GM21786 (cell line): ENCODE results near the gene LRMDA.

Source experiments
- ATAC-seq: cut with Tn5 transposase; IDR thresholded peaks from one replicate; pipeline ENCODE4 v1.9.1; 2021; ENCODE audit not compliant: unreplicated experiment

The LRMDA gene

DNA sequence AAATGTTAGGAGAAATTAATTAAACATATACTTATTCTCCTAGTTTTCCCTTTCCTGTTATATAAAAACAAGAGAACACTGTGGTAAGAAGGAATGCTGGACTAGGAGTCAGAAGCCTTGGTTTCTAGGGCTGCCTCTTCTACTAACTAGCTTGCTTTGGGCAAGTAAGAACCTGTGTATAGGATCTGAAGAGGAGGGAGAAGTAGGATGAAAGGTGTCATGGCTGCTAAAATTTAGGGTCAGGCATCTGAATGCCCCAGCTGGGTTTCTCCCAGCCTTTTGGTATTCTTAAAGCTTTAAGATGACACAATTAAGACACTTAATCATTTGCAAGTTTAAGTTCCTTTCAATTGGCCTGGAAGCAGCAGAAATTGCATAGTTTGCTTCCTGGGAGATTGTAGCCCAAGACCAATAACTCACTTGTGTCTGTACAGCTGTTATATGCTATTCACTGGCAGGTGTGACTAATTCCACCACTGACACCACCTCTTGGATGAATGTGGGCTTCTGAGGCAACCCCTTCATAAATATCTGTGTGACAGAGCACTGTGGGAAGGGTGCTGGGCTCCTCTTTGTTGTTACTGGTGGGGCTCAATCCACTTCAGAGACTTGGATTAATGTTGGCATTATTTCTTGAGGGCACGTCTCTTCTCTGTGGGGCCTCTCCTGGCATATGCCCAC, 137.2 kb downstream of the LRMDA start:
- ATAC-seq = no peak

GRCh38 chr10:75569506-75569905, 138.1 kb downstream of the LRMDA start:
- no peak for ATAC-seq

DNA sequence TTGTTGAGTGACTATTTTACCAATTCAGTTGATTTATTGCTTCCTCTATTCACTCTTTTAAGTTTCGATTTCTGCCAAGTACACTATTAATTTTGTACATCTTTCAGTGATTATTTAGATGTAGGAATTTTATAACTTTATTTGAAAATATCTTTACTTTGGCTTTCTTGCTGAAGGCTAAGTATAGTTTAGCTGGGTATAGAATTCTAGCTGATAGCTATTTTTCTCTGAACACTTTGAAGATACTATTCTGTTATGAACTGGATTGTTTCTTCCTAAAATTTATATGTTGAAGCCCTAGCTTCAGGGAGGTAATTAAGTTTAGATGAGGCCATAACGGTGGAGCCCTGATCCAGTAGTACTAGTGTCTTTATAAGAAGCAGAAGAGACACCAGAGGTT, 141.1 kb downstream of the LRMDA start:
- ATAC-seq = no peak

- no peak for ATAC-seq
Observed at GRCh38 chr10:75575940-75576339, 144.5 kb downstream of the LRMDA start.

DNA sequence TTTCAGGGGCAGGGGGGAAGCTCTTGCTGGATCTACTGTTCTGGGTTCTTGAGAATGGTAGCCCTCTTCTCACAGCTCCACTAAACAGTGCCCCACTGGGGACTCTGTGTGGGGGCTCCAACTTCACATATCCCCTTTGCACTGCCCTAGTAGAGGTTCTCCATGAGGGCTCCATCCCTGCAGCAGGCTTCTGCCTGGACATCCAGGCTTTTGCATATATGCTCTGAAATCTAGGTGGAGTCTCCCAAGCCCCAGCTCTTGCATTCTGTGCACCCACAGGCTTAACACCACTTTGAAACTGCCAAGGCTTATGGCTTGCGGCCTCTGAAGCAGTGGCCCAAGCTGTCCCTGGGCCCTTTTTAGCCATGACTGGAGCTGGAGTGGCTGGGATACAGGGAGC, 150.7 kb downstream of the LRMDA start:
- no peak for ATAC-seq

DNA sequence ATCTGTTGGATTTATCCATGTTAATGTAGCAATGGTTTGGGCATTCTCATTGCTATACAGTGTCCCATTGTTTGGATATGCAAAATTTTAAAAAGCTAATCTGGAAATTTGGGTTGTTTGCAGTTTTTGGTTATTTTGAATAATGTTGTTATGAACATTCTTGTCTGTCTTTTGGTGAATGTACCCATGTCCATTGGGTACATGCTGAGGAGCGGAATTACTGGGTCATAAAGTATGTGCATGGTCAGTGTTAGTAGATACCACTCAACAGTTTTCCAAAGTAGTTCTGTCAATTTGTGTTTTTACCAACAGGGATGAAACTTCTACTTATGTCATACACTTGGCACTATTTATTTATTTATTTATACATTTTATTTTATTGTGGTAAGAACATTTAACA, 153.9 kb downstream of the LRMDA start:
- ATAC-seq = no peak

DNA sequence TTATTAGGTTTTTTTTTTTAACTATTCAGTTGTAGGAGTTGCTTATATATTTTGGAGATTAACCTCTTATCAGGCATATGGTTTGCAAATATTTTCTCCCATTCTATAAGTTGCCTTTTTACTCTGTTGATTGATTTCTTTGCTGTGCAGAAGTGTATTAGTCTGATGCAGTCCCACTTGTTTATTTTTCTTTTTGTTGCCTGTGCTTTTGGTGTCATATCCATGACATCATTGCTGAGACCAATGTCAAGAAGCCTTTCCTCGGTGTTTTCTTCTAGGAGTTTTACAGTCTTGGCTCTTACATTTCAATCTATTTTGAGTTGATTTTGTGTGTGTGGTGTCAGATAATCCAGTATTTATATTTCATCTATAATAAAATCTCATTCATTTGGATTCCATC, 155.4 kb downstream of the LRMDA start:
- ATAC-seq = no peak

GRCh38 chr10:75588031-75588430, 156.6 kb downstream of the LRMDA start:
- no peak for ATAC-seq

GRCh38 chr10:75589895-75590654, 158.7 kb downstream of the LRMDA start:
- no peak for ATAC-seq

DNA sequence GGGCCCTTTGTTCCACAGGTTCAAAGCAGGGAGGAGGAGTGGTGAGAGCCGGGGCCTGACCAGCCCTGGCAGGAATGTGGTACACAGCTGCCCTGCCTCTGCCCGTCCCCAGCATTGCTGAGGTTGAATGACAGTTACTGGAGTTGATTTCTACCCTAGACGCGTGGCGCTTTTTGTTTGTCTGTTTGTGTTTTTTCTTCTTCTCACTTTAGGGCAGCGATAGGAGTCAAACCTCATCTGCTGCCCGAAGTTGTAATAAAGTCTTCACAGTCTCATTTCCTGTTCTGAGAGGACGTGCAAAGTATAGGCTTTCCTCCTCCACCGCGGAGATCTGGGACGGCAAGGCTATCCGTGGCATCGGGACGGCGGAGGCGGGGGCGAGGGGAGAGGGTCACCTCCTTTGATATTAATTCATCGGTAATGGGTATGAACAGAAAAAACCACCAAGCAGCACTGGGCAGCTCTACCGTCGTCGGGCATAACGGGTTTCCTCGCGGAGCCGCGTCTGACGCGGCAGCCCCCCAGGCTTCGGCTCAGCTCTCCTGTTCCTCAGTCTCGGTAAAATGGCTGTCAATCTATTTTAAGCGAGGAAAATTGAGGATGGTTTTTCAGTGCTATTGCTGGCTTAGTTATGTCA, 160.8 kb downstream of the LRMDA start:
- no peak for ATAC-seq

- no peak for ATAC-seq
Observed at GRCh38 chr10:75592791-75593643, 161.6 kb downstream of the LRMDA start.

DNA sequence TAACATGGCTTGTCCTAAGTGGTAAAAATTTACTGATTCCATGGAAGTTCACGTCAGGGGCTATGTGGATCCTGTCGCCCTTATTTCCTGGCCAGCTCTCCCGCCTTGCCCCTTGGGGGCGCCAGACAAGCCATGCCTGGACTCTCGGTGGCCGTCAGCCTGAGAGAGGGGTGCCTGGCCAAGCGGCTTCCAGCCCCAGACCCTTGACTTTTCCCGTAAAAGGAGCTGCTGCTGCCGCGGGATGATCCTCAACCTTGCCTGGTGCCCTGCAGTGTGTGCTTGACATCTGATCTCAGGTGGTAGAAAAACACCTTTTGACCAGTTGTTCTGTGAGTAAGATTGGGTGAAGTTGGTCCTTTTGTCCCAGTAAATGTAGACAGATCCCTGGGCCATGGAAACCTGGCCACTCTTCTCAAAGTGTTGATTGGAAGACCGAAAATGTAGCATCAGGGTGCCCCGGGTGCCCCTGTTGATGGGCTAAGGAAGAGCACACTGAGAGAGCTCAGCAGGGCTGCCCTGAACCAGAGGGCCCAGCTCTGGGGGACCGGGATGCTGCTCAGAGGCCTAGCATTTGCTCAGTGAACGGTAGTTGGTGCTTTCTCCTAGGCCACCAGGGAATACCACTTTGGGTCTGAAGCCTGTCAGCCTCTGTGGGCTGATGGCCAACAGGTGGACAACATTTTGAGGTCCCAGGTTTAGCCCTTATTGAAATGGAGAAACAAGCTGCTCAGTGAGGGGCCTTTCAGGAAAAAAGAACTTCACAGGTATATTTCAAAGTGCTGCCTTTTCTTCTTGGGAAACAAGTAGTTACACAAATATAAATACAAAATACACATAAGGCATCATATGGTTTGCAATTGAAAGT, 162.5 kb downstream of the LRMDA start:
- ATAC-seq = no peak

GRCh38 chr10:75596930-75597620, 165.7 kb downstream of the LRMDA start:
- ATAC-seq = no peak

DNA sequence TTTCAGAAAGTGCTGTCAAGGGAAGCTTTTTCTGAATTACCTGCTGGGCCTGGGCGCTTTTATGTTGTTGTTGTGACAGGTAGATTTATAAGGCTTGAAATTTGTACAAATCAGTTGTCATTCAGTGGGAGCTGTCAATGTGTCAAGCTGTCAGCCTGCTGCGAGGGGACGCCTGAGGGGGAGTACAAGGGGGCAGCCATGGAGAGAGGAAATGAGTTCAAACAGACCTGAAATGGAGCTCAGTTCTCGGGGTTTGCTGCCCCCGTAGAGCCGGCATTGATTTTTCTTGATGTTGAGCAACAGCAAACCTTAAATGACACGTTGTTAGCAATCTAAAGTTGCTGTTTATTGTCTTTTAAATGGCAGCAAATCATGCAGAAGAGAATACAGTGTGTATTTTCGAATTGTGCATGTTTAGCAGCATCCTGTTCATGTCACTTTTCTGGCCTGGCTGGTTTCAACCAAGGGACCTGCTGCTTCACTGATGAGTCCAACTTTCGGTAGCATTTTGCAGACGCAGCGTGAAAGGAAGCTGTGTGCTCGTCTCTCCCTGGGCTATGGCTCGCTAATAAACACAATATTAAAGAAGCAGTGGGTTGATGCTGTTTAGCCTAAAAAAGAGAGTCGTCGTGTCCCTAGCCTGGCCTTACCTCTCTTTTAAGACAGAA, 166.5 kb downstream of the LRMDA start:
- ATAC-seq = no peak

- ATAC-seq = no peak
Observed at GRCh38 chr10:75598998-75599397, 167.6 kb downstream of the LRMDA start.

GRCh38 chr10:75599875-75600648, 168.6 kb downstream of the LRMDA start:
- ATAC-seq = no peak

- ATAC-seq = no peak
Observed at GRCh38 chr10:75600833-75601232, 169.4 kb downstream of the LRMDA start.

GRCh38 chr10:75602341-75602740, 170.9 kb downstream of the LRMDA start:
- no peak for ATAC-seq
